Measurements from ENCODE around the gene RMND5B. TPM values are rescaled to one million over a fixed set of nuclear protein-coding genes. Genes with fewer than 3 reads are reported as not detected.
A peak's percentile ranks its signal among the peaks of the same experiment; 100 is the strongest.

RMND5B gene
- total RNA-seq, 1 experiment from 2014 or later: 24.1 TPM

DNA sequence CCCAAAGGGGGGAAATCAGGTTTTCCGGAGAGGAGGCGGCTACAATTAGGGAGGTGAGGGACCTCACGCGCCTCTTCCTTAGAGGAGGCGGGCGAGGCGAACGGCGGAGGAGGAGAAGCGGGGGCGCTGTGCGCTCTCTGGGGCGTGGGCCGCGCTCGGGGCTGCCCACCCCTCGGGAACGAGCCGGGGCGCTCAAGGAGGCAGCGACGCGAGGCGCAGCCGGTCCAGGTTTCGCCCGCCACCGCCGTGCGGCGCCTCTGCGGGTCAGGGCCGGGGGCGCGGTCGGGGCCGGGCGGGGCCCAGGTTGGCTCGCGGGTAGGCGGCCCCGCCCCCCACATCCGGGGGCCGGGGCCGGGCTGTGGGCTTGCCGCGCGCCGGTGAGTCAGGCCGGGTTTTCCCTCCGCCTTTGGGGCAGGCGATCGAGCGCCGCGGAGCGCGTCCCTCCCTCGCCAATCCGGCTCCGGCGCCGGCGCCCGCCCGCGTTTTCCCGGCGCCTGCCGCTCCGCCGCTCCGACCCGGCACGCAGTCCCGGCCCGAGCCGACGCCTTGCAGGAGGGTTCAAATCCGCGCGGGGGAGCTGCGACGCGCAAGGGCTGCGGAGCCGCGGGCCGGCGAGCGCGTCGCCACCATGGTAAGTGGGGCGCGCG lies 17.6 kb upstream of the RMND5B start, which contains the start of gene N4BP3 (continued):
- TF ChIP-seq, protein P1, sequence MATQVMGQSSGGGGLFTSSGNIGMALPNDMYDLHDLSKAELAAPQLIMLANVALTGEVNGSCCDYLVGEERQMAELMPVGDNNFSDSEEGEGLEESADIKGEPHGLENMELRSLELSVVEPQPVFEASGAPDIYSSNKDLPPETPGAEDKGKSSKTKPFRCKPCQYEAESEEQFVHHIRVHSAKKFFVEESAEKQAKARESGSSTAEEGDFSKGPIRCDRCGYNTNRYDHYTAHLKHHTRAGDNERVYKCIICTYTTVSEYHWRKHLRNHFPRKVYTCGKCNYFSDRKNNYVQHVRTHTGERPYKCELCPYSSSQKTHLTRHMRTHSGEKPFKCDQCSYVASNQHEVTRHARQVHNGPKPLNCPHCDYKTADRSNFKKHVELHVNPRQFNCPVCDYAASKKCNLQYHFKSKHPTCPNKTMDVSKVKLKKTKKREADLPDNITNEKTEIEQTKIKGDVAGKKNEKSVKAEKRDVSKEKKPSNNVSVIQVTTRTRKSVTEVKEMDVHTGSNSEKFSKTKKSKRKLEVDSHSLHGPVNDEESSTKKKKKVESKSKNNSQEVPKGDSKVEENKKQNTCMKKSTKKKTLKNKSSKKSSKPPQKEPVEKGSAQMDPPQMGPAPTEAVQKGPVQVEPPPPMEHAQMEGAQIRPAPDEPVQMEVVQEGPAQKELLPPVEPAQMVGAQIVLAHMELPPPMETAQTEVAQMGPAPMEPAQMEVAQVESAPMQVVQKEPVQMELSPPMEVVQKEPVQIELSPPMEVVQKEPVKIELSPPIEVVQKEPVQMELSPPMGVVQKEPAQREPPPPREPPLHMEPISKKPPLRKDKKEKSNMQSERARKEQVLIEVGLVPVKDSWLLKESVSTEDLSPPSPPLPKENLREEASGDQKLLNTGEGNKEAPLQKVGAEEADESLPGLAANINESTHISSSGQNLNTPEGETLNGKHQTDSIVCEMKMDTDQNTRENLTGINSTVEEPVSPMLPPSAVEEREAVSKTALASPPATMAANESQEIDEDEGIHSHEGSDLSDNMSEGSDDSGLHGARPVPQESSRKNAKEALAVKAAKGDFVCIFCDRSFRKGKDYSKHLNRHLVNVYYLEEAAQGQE (IDR thresholded peaks at IDR 0.05; ENCODE audit: low read depth): no peak
- TF ChIP-seq POLR2AphosphoS5 (IDR thresholded peaks at IDR 0.05; ENCODE audit: low read depth, low read length) (peak; percentile 76), ZNF274 (IDR thresholded peaks at IDR 0.05; ENCODE audit: low read depth, low read length) (no peak), SIN3A (IDR thresholded peaks at IDR 0.05; ENCODE audit: low read depth) (peak; percentile 54; the same call in 1 of the 2 replicates), YY1 (IDR thresholded peaks at IDR 0.05; ENCODE audit: extremely low read depth, insufficient replicate concordance, low read depth, low read length) (peak; percentile 46), EZH2phosphoT487 (IDR thresholded peaks at IDR 0.05; ENCODE audit: borderline replicate concordance) (no peak), SRF (IDR thresholded peaks at IDR 0.05; ENCODE audit: low read depth) (no peak), TCF7L2 (IDR thresholded peaks at IDR 0.05; ENCODE audit: borderline replicate concordance, extremely low read depth, insufficient read depth, insufficient read length) (peak; percentile 8), CBX3 (IDR thresholded peaks at IDR 0.05; ENCODE audit: low read depth) (no peak; the same call in 1 of the 2 replicates), EGR1 (IDR thresholded peaks at IDR 0.05; ENCODE audit: low read depth) (peak; percentile 65; the same call in 1 of the 2 replicates), CEBPB (IDR thresholded peaks at IDR 0.05; ENCODE audit: low read depth) (no peak)
- TF ChIP-seq, protein P2, sequence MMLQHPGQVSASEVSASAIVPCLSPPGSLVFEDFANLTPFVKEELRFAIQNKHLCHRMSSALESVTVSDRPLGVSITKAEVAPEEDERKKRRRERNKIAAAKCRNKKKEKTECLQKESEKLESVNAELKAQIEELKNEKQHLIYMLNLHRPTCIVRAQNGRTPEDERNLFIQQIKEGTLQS (IDR thresholded peaks at IDR 0.05): no peak
- TF ChIP-seq, protein P3, sequence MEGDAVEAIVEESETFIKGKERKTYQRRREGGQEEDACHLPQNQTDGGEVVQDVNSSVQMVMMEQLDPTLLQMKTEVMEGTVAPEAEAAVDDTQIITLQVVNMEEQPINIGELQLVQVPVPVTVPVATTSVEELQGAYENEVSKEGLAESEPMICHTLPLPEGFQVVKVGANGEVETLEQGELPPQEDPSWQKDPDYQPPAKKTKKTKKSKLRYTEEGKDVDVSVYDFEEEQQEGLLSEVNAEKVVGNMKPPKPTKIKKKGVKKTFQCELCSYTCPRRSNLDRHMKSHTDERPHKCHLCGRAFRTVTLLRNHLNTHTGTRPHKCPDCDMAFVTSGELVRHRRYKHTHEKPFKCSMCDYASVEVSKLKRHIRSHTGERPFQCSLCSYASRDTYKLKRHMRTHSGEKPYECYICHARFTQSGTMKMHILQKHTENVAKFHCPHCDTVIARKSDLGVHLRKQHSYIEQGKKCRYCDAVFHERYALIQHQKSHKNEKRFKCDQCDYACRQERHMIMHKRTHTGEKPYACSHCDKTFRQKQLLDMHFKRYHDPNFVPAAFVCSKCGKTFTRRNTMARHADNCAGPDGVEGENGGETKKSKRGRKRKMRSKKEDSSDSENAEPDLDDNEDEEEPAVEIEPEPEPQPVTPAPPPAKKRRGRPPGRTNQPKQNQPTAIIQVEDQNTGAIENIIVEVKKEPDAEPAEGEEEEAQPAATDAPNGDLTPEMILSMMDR (IDR thresholded peaks at IDR 0.05 in 2 of 3, conservative IDR thresholded peaks at IDR 0.05 in 1 of 3; ENCODE audit: borderline replicate concordance in 1 of 3, insufficient read depth in 1 of 3, low read depth in 2 of 3, low read length in 2 of 3): no peak

Data from HCT116 (cell line).